ENCODE results near the gene CDC42BPA. TPM values are rescaled to one million over a fixed set of nuclear protein-coding genes. Genes with fewer than 3 reads are reported as not detected.

The CDC42BPA gene, protein sequence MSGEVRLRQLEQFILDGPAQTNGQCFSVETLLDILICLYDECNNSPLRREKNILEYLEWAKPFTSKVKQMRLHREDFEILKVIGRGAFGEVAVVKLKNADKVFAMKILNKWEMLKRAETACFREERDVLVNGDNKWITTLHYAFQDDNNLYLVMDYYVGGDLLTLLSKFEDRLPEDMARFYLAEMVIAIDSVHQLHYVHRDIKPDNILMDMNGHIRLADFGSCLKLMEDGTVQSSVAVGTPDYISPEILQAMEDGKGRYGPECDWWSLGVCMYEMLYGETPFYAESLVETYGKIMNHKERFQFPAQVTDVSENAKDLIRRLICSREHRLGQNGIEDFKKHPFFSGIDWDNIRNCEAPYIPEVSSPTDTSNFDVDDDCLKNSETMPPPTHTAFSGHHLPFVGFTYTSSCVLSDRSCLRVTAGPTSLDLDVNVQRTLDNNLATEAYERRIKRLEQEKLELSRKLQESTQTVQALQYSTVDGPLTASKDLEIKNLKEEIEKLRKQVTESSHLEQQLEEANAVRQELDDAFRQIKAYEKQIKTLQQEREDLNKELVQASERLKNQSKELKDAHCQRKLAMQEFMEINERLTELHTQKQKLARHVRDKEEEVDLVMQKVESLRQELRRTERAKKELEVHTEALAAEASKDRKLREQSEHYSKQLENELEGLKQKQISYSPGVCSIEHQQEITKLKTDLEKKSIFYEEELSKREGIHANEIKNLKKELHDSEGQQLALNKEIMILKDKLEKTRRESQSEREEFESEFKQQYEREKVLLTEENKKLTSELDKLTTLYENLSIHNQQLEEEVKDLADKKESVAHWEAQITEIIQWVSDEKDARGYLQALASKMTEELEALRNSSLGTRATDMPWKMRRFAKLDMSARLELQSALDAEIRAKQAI (N-terminal part only)
- polyA plus RNA-seq, result 22.9 and 26.8 TPM in 2 replicates
- 159 and 180 TPM in 2 replicates for polyA minus RNA-seq

GRCh38 chr1:227318016-227318852 is at the start of gene CDC42BPA:
Gene CDC42BPA, minus strand, starts transcription at chr1:227318492. Its CDS starts 1,310 bp downstream, at chr1:227317182.
- H3K4me2 ChIP-seq (ENCODE audit: low read length), result peak within 1 kb of the TSS; percentile 85
- no peaks in the 10 kb centered on the region for H3K9me3 ChIP-seq (ENCODE audit: low read length)
- no peaks in the 10 kb centered on the region for H3K27me3 ChIP-seq (ENCODE audit: insufficient read depth, low read depth, low read length)
- H3K36me3 ChIP-seq (ENCODE audit: insufficient read depth, low read length), result no peaks in the 10 kb centered on the region
- H4K20me1 ChIP-seq (ENCODE audit: insufficient read depth), result no peaks in the 10 kb centered on the region
- H2AFZ ChIP-seq (ENCODE audit: low read depth, low read length), result peak within 1 kb of the TSS; percentile 77
- TF ChIP-seq, protein P1, sequence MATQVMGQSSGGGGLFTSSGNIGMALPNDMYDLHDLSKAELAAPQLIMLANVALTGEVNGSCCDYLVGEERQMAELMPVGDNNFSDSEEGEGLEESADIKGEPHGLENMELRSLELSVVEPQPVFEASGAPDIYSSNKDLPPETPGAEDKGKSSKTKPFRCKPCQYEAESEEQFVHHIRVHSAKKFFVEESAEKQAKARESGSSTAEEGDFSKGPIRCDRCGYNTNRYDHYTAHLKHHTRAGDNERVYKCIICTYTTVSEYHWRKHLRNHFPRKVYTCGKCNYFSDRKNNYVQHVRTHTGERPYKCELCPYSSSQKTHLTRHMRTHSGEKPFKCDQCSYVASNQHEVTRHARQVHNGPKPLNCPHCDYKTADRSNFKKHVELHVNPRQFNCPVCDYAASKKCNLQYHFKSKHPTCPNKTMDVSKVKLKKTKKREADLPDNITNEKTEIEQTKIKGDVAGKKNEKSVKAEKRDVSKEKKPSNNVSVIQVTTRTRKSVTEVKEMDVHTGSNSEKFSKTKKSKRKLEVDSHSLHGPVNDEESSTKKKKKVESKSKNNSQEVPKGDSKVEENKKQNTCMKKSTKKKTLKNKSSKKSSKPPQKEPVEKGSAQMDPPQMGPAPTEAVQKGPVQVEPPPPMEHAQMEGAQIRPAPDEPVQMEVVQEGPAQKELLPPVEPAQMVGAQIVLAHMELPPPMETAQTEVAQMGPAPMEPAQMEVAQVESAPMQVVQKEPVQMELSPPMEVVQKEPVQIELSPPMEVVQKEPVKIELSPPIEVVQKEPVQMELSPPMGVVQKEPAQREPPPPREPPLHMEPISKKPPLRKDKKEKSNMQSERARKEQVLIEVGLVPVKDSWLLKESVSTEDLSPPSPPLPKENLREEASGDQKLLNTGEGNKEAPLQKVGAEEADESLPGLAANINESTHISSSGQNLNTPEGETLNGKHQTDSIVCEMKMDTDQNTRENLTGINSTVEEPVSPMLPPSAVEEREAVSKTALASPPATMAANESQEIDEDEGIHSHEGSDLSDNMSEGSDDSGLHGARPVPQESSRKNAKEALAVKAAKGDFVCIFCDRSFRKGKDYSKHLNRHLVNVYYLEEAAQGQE (IDR thresholded peaks at IDR 0.05; ENCODE audit: borderline replicate concordance), result peak; percentile 28
- TF ChIP-seq EZH2 (IDR thresholded peaks at IDR 0.05; ENCODE audit: borderline replicate concordance, insufficient read depth, low read length, poor library complexity, severe bottlenecking) (no peak), SMC3 (conservative IDR thresholded peaks at IDR 0.05; ENCODE audit: poor library complexity) (no peak), RAD21 (conservative IDR thresholded peaks at IDR 0.05) (peak; percentile 28), POLR2AphosphoS5 (IDR thresholded peaks at IDR 0.05) (peak; percentile 78), EP300 (conservative IDR thresholded peaks at IDR 0.05; ENCODE audit: poor library complexity, severe bottlenecking) (no peak), MXI1 (conservative IDR thresholded peaks at IDR 0.05; ENCODE audit: poor library complexity, severe bottlenecking) (no peak), TAF1 (IDR thresholded peaks at IDR 0.05; ENCODE audit: low read depth) (peak; percentile 81)
- TF ChIP-seq, protein P2, sequence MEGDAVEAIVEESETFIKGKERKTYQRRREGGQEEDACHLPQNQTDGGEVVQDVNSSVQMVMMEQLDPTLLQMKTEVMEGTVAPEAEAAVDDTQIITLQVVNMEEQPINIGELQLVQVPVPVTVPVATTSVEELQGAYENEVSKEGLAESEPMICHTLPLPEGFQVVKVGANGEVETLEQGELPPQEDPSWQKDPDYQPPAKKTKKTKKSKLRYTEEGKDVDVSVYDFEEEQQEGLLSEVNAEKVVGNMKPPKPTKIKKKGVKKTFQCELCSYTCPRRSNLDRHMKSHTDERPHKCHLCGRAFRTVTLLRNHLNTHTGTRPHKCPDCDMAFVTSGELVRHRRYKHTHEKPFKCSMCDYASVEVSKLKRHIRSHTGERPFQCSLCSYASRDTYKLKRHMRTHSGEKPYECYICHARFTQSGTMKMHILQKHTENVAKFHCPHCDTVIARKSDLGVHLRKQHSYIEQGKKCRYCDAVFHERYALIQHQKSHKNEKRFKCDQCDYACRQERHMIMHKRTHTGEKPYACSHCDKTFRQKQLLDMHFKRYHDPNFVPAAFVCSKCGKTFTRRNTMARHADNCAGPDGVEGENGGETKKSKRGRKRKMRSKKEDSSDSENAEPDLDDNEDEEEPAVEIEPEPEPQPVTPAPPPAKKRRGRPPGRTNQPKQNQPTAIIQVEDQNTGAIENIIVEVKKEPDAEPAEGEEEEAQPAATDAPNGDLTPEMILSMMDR (IDR thresholded peaks at IDR 0.05; ENCODE audit: poor library complexity, severe bottlenecking), result no peak
- H3K79me2 ChIP-seq (replicated peaks; ENCODE audit: insufficient read depth, low read length), result peaks cover 41% of the 10 kb centered on the region
- H3K27ac ChIP-seq (ENCODE audit: low read length), result peak within 1 kb of the TSS; percentile 92
- no peaks in the 10 kb centered on the region for H3K9me2 ChIP-seq (ENCODE audit: insufficient read depth, low read length)
- H3F3A ChIP-seq (ENCODE audit: insufficient read depth, low read length, poor library complexity, severe bottlenecking), result peaks cover 4% of the 10 kb centered on the region
- H3K4me3 ChIP-seq (ENCODE audit: low read length), result peak within 1 kb of the TSS; percentile 84
- peak within 1 kb of the TSS; percentile 86 for H3K9ac ChIP-seq (ENCODE audit: low read length)
